Heart right ventricle (tissue), 16 donors: ENCODE measurements around the gene ABCA7. TPM values are rescaled to one million over a fixed set of nuclear protein-coding genes. Genes with fewer than 3 reads are reported as not detected.

Source experiments
- ATAC-seq, 8 donors: fragments of 200-7000 bp; cut with Tn5 transposase; one replicate each; pipeline ENCODE4 v1.9.1; 2020; ENCODE audit warnings: mild to moderate bottlenecking in 8 of 8, moderate library complexity in 8 of 8, moderate number of reproducible peaks in 1 of 8
- DNase-seq, 2 donors: peaks; one replicate each; pipeline ENCODE4 v3.0.0-alpha.2; 2020
- H3K27ac ChIP-seq, 10 donors: fragments of 200-600 bp; sonication (generic) in 2 of 10; one replicate each; pipeline versions ENCODE4 v1.5.0 to v1.8.0; 2020 to 2022; ENCODE audit warnings: mild to moderate bottlenecking in 3 of 10
- H3K27me3 ChIP-seq, 7 donors: fragments of 200-600 bp; one replicate each; pipeline ENCODE4 v1.8.0; 2021 to 2022; ENCODE audit warnings: mild to moderate bottlenecking in 2 of 7
- H3K36me3 ChIP-seq, 9 donors: fragments of 200-600 bp; sonication (generic) in 1 of 9; one replicate each; pipeline versions ENCODE4 v1.5.0 to v1.8.0; 2020 to 2022; ENCODE audit warnings: mild to moderate bottlenecking in 2 of 9
- H3K4me1 ChIP-seq, 9 donors: fragments of 200-600 bp; sonication (generic) in 1 of 9; one replicate each; pipeline versions ENCODE4 v1.5.0 to v1.8.0; 2020 to 2022; ENCODE audit warnings: mild to moderate bottlenecking in 4 of 9
- H3K4me3 ChIP-seq, 10 donors: fragments of 200-600 bp; sonication (generic) in 2 of 10; one replicate each; pipeline versions ENCODE4 v1.5.0 to v1.8.0; 2020 to 2022; ENCODE audit warnings: mild to moderate bottlenecking in 7 of 10, moderate library complexity in 2 of 10
- H3K9me3 ChIP-seq, 11 donors: fragments of 200-600 bp in 10 of 11; sonication (generic) in 2 of 11; one replicate each; pipeline versions ENCODE4 v1.5.0 to v1.8.0; 2013 to 2022; ENCODE audit warnings: mild to moderate bottlenecking in 2 of 11, control low read depth in 1 of 11, moderate library complexity in 1 of 11
- CTCF ChIP-seq, 9 donors: fragments of 200-600 bp; sonication (generic) in 2 of 9; IDR thresholded peaks; one replicate each; pipeline versions ENCODE4 v1.5.0 to v1.8.0; 2021 to 2022; ENCODE audit warnings: antibody characterized with exemption in 9 of 9, mild to moderate bottlenecking in 5 of 9, moderate library complexity in 1 of 9
- WGBS, 2 donors: extraction: QIAGEN DNeasy Blood & Tissue Kit; methylation state at CpG; one replicate each; pipeline ENCODE4 v1.1.7; 2013; ENCODE audit warnings: inconsistent platforms in 1 of 2; 5-methylcytosine and 5-hydroxymethylcytosine counted together
- intact Hi-C, 10 donors: fragments of 100-400 bp; cut with DNase I; formaldehyde crosslinking; loops; one replicate each; pipeline versions ENCODE4 v1.11.1 to v1.14.2; 2022
- polyA plus RNA-seq, 2 donors: library from polyadenylated mRNA; stranded (reverse); fragments of 200-250 nt; gene quantifications; one replicate each; pipeline ENCODE4 v1.2.3, GENCODE V29; 2013
- total RNA-seq, 10 donors: library from RNA; stranded (reverse); fragmentation: NEBNext Ultra II Directional in 3 of 10; extraction: Animal tissue kit (Norgen Biotek cat#: 25700) in 3 of 10; gene quantifications; one replicate each; pipeline versions ENCODE4 v1.2.1 to v1.2.4, GENCODE V29; 2021 to 2023
- donor health status: Arrhythmogenic right ventricular cardiomyopathy.
- donor health status: ischemic (EF 13 %, LVEDD 7.1; RV severe dilation, severe dysfunction).
- donor health status: healthy with polysubstance abuse.
- donor health status: DM: no; HTN: yes; CAD: no.
- donor health status: DM: no; HTN: no; CAD: no.
- donor health status: ischemic (EF 25% LVEDD 6.9; RV normal size, moderate dysfunction).
- donor health status: ischemic (EF 25% LVEDD 5.7; RV mildly dilated, moderate dysfunction).
- donor health status: healthy.
- donor health status: DM: yes; HTN: yes; CAD: no.
- donor health status: Ischemic cardiomyopathy.
- donor health status: ischemic (EF 35%, LVEDD 5.7; RV mildly dilated, moderate dysfunction).
- donor health status: nonischemic (EF 11% LVEDD 7.7; RV severe dilation, severe dysfunction).
- donor health status: DM: yes; HTN: yes; CAD: no.
- donor health status: PGD.
- donor health status: ischemic (EF 29% LVEDD 5.4; RV normal size, mild dysfunction).
- donor health status: nonischemic (EF 23%, LVEDD 6.1; RV moderate dilation, normal function).

Gene ABCA7
- total and polyA plus RNA-seq, 12 donors = 2.7 to 23.4 (median 5.6) TPM

- Histone ChIP-seq H3K27me3 (no peaks in the 10 kb centered on the region), H3K9me3 (no peaks in the 10 kb centered on the region), H3K27ac (peak within 1 kb of the TSS; percentile 86 to 99 (median 97)), H3K4me3 (peak within 1 kb of the TSS; percentile 63 to 97 (median 90)), H3K36me3 (peaks cover 0 to 18% (median 0%) of the 10 kb centered on the region in 9 donors), H3K4me1 (peaks cover 14 to 61% (median 45%) of the 10 kb centered on the region in 9 donors)
- WGBS, 2 donors = 5% methylated on average over 63 of the region's 63 CpGs
- intact Hi-C loops = loop anchor here in 1 of 10 donors (5.0 kb wide), 1 partner anchor 76 kb away; the partner anchor contains the start of gene GPX4
- TF ChIP-seq CTCF (IDR thresholded peaks at IDR 0.05) = no peak
- ATAC-seq (peak; percentile 55 to 89 (median 77)), DNase-seq (peak; percentile 78 to 82)
Measured at GRCh38 chr19:1025960-1026782, 13.7 kb upstream of the ABCA7 start, which contains the start of gene CNN2. TSS of gene CNN2 (plus strand) at chr19:1026608. CDS start at chr19:1026662, 54 bp downstream.

GRCh38 chr19:1026783-1027649 lies 12.9 kb upstream of the ABCA7 start:
- peak in 7 of 8 donors; percentile 0 to 15 (median 9) for ATAC-seq
- H3K27ac ChIP-seq = peak overlapping the region; percentile 86 to 99 (median 97)
- 1 to 3% methylated on average over 35 to 36 of the region's 36 CpGs for WGBS, 2 donors
- H3K4me1 ChIP-seq = peaks cover 12 to 53% (median 41%) of the 10 kb centered on the region in 9 donors
- intact Hi-C loops = loop anchor here in 1 of 10 donors (5.0 kb wide), 1 partner anchor 75 kb away; the partner anchor contains the start of gene GPX4
- no peaks in the 10 kb centered on the region for H3K27me3 ChIP-seq
- no peak for DNase-seq
- H3K9me3 ChIP-seq = no peaks in the 10 kb centered on the region
- peaks cover 0 to 27% (median 2%) of the 10 kb centered on the region in 9 donors for H3K36me3 ChIP-seq
- peak overlapping the region; percentile 63 to 97 (median 90) for H3K4me3 ChIP-seq
- no peak for TF ChIP-seq CTCF (IDR thresholded peaks at IDR 0.05)

- peak overlapping the region; percentile 50 to 99 (median 97) for H3K27ac ChIP-seq
- H3K36me3 ChIP-seq = peaks cover 0 to 33% (median 7%) of the 10 kb centered on the region in 9 donors
- H3K9me3 ChIP-seq = no peaks in the 10 kb centered on the region
- H3K4me3 ChIP-seq = peak overlapping the region; percentile 63 to 97 (median 90)
- 4 to 7% methylated on average over 15 to 16 of the region's 16 CpGs for WGBS, 2 donors
- DNase-seq = peak in 1 of 2 donors; percentile 22
- H3K27me3 ChIP-seq = no peaks in the 10 kb centered on the region
- no peak for TF ChIP-seq CTCF (IDR thresholded peaks at IDR 0.05)
- peak in 5 of 8 donors; percentile 4 to 13 (median 5) for ATAC-seq
- intact Hi-C loops = loop anchor here in 1 of 10 donors (5.0 kb wide), 1 partner anchor 75 kb away; the partner anchor contains the start of gene GPX4
- peaks cover 12 to 46% (median 34%) of the 10 kb centered on the region in 9 donors for H3K4me1 ChIP-seq
Measured at GRCh38 chr19:1027650-1028061, 12.3 kb upstream of the ABCA7 start.
